HG03571 (cell line): ENCODE measurements around the gene ARID3A.

Source experiments
- ATAC-seq: cut with Tn5 transposase; IDR thresholded peaks from one replicate; pipeline ENCODE4 v1.9.1; 2021; ENCODE audit not compliant: unreplicated experiment

ARID3A gene

DNA sequence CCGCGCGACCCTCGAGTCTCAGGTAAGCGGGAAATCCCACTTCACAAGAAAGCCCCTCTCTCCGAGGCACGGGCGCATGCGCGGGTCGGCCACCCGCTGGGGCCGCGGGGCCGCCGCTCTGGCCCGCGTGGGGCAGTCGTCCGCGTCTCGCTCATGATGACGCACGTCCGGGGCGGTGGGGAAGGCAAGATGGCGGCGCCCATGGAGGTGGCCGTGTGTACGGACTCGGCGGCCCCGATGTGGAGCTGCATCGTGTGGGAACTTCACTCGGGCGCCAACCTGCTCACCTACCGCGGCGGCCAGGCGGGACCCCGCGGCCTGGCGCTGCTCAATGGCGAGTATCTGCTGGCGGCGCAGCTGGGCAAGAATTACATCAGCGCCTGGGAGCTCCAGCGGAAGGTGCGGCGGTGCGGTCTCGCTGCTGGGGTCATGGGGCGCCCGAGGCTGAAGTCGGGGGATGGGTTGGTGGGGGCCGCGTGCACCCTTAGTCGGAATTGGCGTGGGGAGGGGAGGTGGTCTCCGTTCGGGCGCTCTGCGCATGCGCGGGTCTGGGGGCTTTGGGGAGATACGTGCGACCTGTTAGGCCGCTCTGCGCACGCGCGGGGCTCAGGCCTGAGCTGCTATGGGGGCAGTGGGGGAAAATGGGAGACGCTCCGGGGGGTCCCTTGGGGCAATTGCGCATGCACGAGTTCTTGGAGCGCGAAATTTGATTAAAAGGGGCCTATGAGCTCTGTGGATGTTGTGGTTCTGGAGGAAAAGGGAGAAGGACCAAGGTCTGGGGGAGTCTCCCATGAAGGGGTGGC is 58.5 kb downstream of the ARID3A start, which contains the start of gene WDR18:
Gene WDR18 (plus strand): TSS at position 181 of the 803 bp plus-strand sequence. CDS start 9 bp downstream, at position 190.
- ATAC-seq: no peak

DNA sequence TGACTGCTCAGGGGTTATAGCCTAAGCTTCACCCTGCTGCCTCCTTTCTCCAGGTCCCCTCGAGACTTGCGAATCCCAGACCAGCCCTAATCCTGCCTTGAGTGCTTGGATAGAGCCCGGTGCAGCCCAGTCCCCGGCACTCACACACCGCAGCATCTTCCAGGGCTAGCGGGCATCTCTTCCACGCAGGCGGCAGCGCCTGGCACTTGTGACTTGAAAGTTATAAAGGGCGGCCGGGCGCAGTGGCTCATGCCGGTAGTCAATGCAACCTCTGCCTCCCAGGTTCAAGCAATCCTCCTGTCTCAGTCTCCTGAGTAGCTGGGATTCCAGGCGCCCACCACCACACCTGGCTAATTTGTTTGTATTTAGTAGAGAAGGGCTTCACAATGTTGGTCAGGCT is 60.2 kb downstream of the ARID3A start:
- no peak for ATAC-seq

- no peak for ATAC-seq
Observed at GRCh38 chr19:988081-988480, 62.2 kb downstream of the ARID3A start.

DNA sequence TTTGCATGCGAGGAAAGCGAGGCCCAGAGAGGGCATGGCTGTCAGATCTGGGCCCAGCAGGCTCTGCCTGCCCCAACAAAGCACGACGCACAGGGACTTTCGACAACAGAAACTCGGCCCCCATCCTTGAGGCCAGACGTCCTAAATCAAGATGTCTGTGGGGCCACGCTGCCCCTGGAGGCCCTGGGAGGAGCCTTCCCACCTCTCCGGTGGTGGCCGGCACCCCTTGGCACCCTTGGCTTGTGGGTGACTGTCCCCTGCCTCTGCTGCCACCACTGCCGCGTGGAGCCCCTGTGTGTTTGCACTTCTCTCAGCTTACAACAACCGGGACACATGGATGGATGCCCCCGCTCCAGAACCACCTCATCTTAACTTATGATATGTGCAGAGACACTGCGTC is 62.7 kb downstream of the ARID3A start:
- no peak for ATAC-seq

GRCh38 chr19:989381-990081 is 63.7 kb downstream of the ARID3A start:
- ATAC-seq: no peak

GRCh38 chr19:990119-990571 is 64.3 kb downstream of the ARID3A start:
- ATAC-seq: no peak

DNA sequence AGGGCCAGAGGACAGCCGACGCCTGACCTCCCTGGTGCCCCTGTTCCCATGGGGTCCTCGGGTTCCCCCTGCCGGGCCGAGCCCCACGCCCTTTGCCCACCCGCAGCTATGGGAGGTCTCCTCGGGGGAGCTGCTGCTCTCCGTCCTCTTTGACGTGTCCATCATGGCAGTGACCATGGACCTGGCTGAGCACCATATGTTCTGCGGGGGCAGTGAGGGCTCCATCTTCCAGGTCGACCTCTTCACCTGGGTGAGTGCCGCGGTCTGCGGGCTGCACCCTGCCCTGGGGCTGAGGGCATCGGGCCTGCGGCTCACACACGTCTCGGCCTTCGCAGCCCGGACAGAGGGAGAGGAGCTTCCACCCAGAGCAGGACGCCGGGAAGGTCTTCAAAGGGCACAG is 64.9 kb downstream of the ARID3A start:
- no peak for ATAC-seq

DNA sequence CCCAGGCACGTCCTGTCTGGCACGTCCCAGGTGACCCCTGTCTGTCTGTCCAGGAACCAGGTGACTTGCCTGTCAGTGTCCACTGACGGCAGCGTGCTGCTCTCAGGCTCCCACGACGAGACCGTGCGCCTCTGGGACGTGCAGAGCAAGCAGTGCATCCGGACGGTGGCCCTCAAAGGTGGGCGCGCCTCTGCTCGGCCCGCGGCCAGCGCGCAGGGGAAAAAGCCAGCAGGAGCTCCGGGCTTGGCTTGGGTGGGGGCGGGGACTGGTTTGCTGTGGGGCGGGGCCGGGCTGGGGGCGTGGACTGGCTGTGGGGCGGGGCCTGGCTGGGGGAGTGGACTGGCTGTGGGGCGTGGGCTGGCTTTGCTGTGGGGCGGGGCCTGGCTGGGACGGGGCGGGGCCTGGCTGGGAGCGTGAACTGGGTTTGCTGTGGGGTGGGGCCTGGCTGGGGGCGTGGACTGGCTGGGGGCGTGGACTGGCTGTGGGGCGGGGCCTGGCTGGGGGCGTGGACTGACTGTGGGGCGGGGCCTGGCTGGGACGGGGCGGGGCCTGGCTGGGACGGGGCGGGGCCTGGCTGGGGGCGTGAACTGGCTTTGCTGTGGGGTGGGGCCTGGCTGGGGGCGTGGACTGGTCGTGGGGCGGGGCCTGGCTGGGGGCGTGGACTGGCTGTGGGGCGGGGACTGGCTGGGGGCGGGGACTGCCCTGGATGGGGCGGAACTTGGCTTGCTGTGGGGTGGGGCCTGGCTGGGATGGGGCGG is 65.5 kb downstream of the ARID3A start:
- ATAC-seq: no peak

- ATAC-seq: no peak
Observed at GRCh38 chr19:991932-992669, 66.3 kb downstream of the ARID3A start.

GRCh38 chr19:992670-993055 is 66.8 kb downstream of the ARID3A start:
- no peak for ATAC-seq

GRCh38 chr19:993361-993830 is 67.6 kb downstream of the ARID3A start:
- no peak for ATAC-seq

- no peak for ATAC-seq
Observed at GRCh38 chr19:993831-994393, 68.1 kb downstream of the ARID3A start.

DNA sequence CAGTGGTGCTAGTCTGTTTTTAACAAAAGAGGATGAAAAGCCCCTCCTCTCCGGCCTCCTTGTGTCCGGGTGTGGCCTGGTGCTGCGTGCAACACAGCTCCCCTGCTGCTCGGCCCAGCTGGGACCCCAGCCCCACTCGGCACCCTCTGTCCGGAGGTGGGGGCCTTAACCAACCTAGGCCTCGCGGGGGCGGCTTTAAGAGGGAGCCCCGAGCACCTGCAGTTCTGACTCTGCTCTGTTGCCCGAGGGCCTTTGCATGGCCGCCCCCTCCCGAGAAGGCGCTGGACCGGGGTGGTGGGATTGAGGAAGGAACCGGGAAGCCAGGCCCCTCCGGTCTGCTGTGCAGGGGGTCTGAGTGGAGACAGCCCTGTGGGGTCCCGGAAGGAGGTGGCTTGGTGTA is 68.7 kb downstream of the ARID3A start:
- ATAC-seq: no peak

DNA sequence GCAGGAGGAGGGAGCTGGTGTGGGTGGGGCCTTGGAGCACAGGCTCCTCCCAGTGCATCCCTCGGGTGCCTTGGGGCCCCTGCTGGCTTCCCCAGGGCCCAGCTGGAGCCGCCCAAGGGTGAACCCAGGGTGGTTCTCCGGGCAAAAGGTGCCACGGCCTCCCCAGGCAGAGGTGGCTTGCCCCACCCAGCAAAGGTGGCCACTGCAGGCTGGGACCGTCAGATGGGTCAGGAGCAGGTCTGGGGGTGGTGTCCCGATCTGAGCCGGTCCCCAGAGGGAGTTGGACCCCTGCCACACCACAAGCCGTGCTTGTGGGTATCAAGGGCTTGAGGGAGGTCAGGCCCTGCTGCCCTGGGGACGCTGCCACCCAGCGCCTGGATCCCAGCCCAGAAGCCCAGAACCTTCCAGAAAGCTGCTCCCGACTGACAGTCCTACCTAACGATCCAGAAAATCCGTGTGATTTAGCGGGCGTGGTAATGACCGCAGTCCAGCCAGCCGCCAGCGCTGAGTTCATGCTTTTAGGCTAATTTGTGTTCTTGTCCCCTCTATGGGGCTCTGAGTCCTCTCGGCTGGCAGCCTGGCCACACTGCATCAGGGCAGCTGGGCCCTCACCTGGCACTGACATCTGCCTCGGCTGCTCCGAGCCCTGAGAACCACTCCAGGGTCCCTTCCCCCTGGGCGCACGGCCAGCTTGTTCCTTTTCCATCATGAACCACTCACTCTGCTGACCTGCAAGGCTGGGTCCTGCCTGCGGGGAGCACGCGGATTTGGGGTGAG is 69.4 kb downstream of the ARID3A start:
- no peak for ATAC-seq

- no peak for ATAC-seq
Observed at GRCh38 chr19:996051-996838, 70.4 kb downstream of the ARID3A start.

GRCh38 chr19:998064-998463 is 72.2 kb downstream of the ARID3A start:
- ATAC-seq: no peak

- ATAC-seq: no peak
Observed at GRCh38 chr19:999379-999719, 73.5 kb downstream of the ARID3A start.

GRCh38 chr19:1000095-1000494 is 74.3 kb downstream of the ARID3A start, which contains the start of gene GRIN3B:
GRIN3B (plus strand) TSS chr19:1000419; CDS start chr19:1000438, 19 bp downstream.
- ATAC-seq: no peak
